Smooth muscle cell (in vitro differentiated cells): Measurements from ENCODE around the gene ALG3. TPM values are rescaled to one million over a fixed set of nuclear protein-coding genes. Genes with fewer than 3 reads are reported as not detected.

Experiments
- DNase-seq: peaks from one replicate; lab custom pipeline; 2025; ENCODE audit not compliant: unreplicated experiment; lab: John Stamatoyannopoulos, UW
- H2AFZ ChIP-seq: fragments of 200-600 bp; sonication (generic); 2 replicates; pipeline ENCODE4 v1.6.0; 2016; ENCODE audit warnings: antibody characterized with exemption, low read depth, mild to moderate bottlenecking
- H3F3A ChIP-seq: fragments of 200-600 bp; sonication (generic); 2 replicates; pipeline ENCODE4 v1.6.0; 2017; ENCODE audit warnings: antibody characterized with exemption, low read depth
- H3K27ac ChIP-seq: fragments of 200-600 bp; sonication (generic); 2 replicates; pipeline ENCODE4 v1.5.1; 2016; ENCODE audit warnings: low read depth, mild to moderate bottlenecking
- H3K27me3 ChIP-seq: fragments of 200-600 bp; sonication (generic); 2 replicates; pipeline ENCODE4 v1.6.1; 2016; ENCODE audit warnings: low read depth, mild to moderate bottlenecking
- H3K36me3 ChIP-seq: fragments of 200-600 bp; sonication (generic); 2 replicates; pipeline ENCODE4 v1.5.1; 2016; ENCODE audit warnings: low read depth
- H3K4me1 ChIP-seq: fragments of 200-600 bp; sonication (generic); 2 replicates; pipeline ENCODE4 v1.5.1; 2016; ENCODE audit warnings: low read depth
- H3K4me2 ChIP-seq: fragments of 200-600 bp; sonication (generic); 2 replicates; pipeline ENCODE4 v1.6.0; 2016; ENCODE audit warnings: mild to moderate bottlenecking
- H3K4me3 ChIP-seq: fragments of 200-600 bp; sonication (generic); 2 replicates; pipeline ENCODE4 v1.5.1; 2016; ENCODE audit warnings: mild to moderate bottlenecking
- H3K79me2 ChIP-seq: fragments of 200-600 bp; sonication (generic); 2 replicates; pipeline ENCODE4 v1.6.0; 2016; ENCODE audit warnings: low read depth, mild to moderate bottlenecking
- H3K9ac ChIP-seq: fragments of 200-600 bp; sonication (generic); 2 replicates; pipeline ENCODE4 v1.6.0; 2016; ENCODE audit warnings: low read depth
- H3K9me3 ChIP-seq: fragments of 200-600 bp; sonication (generic); replicated peaks from 2 replicates; pipeline ENCODE4 v1.5.1; 2016; ENCODE audit warnings: low read depth
- H4K20me1 ChIP-seq: fragments of 200-600 bp; sonication (generic); 2 replicates; pipeline ENCODE4 v1.6.0; 2016; ENCODE audit warnings: low read depth
- CTCF ChIP-seq: fragments of 200-600 bp; sonication (generic); IDR thresholded peaks from 2 replicates; pipeline ENCODE4 v1.5.1; 2017; ENCODE audit warnings: borderline replicate concordance, mild to moderate bottlenecking, antibody characterized with exemption; ENCODE audit not compliant: insufficient read depth, poor library complexity, severe bottlenecking
- WGBS: methylation state at CpG from one replicate; pipeline ENCODE4 v1.1.7; 2016; ENCODE audit warnings: low lambda C conversion rate; 5-methylcytosine and 5-hydroxymethylcytosine counted together
- polyA plus RNA-seq: library from polyadenylated mRNA; unstranded; fragments of >200 nt; fragmentation: Nextera tagmentation; extraction: Ambion mirVana; gene quantifications from 2 replicates; pipeline ENCODE4 v1.2.1, GENCODE V29; 2016
- total RNA-seq: library from RNA; depleted of rRNA; stranded (reverse); fragments of >200 nt; gene quantifications from 2 replicates; pipeline ENCODE4 v1.2.3, GENCODE V29; 2014

ALG3 gene
- total and polyA plus RNA-seq, 2 experiments from 2014 or later = 91.2 to 95.2 TPM

- no peak for DNase-seq
- WGBS = 90% methylated on average over 3 of the region's 3 CpGs
- no peak overlapping the region for H3K27ac ChIP-seq
- peaks cover 19% of the 10 kb centered on the region for H4K20me1 ChIP-seq
- H3K4me1 ChIP-seq = peaks cover 6% of the 10 kb centered on the region
- H3K9me3 ChIP-seq = no peaks in the 10 kb centered on the region
- no peaks in the 10 kb centered on the region for H3K36me3 ChIP-seq
- no peak overlapping the region for H3K4me3 ChIP-seq
- no peak overlapping the region for H3K9ac ChIP-seq
- no peak overlapping the region for H2AFZ ChIP-seq
- H3K4me2 ChIP-seq = no peak overlapping the region
- TF ChIP-seq CTCF = no peak
- H3K79me2 ChIP-seq = no peaks in the 10 kb centered on the region
- H3F3A ChIP-seq = no peaks in the 10 kb centered on the region
- peaks cover 19% of the 10 kb centered on the region for H3K27me3 ChIP-seq
These were observed 6.7 kb upstream of the ALG3 start for GRCh38 chr3:184255291-184256039.

GRCh38 chr3:184250167-184250828 lies 1.5 kb upstream of the ALG3 start:
- peak overlapping the region; percentile 13 for H3K27ac ChIP-seq
- H3K4me3 ChIP-seq = peak overlapping the region; percentile 85
- no peaks in the 10 kb centered on the region for H3K36me3 ChIP-seq
- H3K9me3 ChIP-seq = no peaks in the 10 kb centered on the region
- no peaks in the 10 kb centered on the region for H3K27me3 ChIP-seq
- H3K4me2 ChIP-seq = peak overlapping the region; percentile 96
- WGBS = 15% methylated on average over 20 of the region's 20 CpGs
- DNase-seq = peak; percentile 49
- H3F3A ChIP-seq = no peaks in the 10 kb centered on the region
- peak; percentile 88 for TF ChIP-seq CTCF
- peak overlapping the region; percentile 20 for H3K9ac ChIP-seq
- peaks cover 11% of the 10 kb centered on the region for H3K79me2 ChIP-seq
- H2AFZ ChIP-seq = peak overlapping the region; percentile 90
- H3K4me1 ChIP-seq = peaks cover 4% of the 10 kb centered on the region
- peaks cover 3% of the 10 kb centered on the region for H4K20me1 ChIP-seq

- DNase-seq = peak; percentile 71
- peak within 1 kb of the TSS; percentile 85 for H3K4me3 ChIP-seq
- H3K4me2 ChIP-seq = peak within 1 kb of the TSS; percentile 96
- WGBS = under 1% methylated on average over 53 of the region's 54 CpGs
- peak; percentile 34 for TF ChIP-seq CTCF
- H3F3A ChIP-seq = no peaks in the 10 kb centered on the region
- peak within 1 kb of the TSS; percentile 99 for H2AFZ ChIP-seq
- H3K4me1 ChIP-seq = peaks cover 4% of the 10 kb centered on the region
- peaks cover 3% of the 10 kb centered on the region for H4K20me1 ChIP-seq
- H3K9ac ChIP-seq = peak within 1 kb of the TSS; percentile 89
- H3K27me3 ChIP-seq = no peaks in the 10 kb centered on the region
- H3K79me2 ChIP-seq = peaks cover 11% of the 10 kb centered on the region
- H3K36me3 ChIP-seq = no peaks in the 10 kb centered on the region
- H3K27ac ChIP-seq = peak within 1 kb of the TSS; percentile 87
- H3K9me3 ChIP-seq = no peaks in the 10 kb centered on the region
These were observed 827 bp upstream of the ALG3 start, which contains the start of gene EEF1AKMT4 for GRCh38 chr3:184249412-184250166. EEF1AKMT4 (plus strand) TSS chr3:184249672; CDS start chr3:184249695, 23 bp downstream.
